Astrocyte of the cerebellum (primary cell): ENCODE measurements around the gene TOM1L2.
A peak's percentile ranks its signal among the peaks of the same experiment; 100 is the strongest.

Experiments
- DNase-seq: peaks from one replicate; pipeline ENCODE4 v3.0.0-alpha.2; 2011; ENCODE audit warnings: low read depth
- H3K4me3 ChIP-seq: 2 replicates; pipeline ENCODE4 v1.5.1; 2011; ENCODE audit warnings: mild to moderate bottlenecking, low read depth, low read length, moderate library complexity
- in situ Hi-C: cut with HindIII; loops from 2 replicates; pipeline ENCODE4 v1.10.0; 2017; ENCODE audit warnings: low sequenced_read_pairs
- TF ChIP-seq, protein P1 (sequence below): IDR thresholded peaks from 2 replicates; pipeline ENCODE4 v1.5.1; 2012; ENCODE audit warnings: low read length, low read depth, moderate library complexity, mild to moderate bottlenecking; ENCODE audit errors: missing control alignments

The TOM1L2 gene

DNA sequence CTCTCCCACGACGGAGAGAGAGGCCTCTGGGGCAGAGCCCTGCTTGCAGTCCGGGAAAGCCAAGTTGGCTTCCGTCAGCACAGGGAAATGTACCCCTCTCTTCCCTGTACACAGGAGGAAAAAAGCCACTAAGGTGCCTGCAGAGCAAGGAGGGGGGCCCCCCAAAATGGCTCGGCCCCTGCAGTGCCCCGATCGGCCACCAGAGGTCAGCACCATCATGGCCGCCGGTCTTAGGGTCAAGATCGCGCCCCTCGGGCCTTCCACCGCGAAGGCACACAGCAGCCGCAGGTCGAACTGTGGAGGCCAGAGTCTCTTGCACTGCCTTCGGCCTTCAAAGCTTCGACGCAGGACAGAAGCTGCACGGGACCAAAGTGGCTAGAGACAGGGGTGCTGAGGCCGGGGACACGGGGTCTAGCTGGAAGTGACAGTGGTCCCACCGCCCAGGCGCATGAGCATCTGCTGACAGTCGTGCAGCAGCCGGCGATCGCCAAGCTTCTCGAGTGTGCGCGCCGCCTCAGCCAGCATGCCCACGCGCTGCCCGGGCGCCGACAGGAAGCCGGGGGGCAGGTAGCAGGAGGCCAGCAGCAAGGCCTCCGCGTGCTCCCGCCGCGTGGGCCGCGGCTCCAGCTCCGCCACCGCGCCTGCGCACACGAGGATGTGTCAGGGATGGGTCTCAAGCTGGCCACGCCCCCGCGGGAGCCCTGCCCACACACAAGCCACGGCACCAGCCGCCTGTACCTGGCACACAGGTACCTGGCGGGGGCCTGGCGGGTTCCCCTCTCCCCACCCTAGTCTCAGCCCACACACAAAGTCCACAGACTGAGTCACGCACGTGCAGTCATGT is 159.8 kb downstream of the TOM1L2 start:
- TF ChIP-seq, protein P1, sequence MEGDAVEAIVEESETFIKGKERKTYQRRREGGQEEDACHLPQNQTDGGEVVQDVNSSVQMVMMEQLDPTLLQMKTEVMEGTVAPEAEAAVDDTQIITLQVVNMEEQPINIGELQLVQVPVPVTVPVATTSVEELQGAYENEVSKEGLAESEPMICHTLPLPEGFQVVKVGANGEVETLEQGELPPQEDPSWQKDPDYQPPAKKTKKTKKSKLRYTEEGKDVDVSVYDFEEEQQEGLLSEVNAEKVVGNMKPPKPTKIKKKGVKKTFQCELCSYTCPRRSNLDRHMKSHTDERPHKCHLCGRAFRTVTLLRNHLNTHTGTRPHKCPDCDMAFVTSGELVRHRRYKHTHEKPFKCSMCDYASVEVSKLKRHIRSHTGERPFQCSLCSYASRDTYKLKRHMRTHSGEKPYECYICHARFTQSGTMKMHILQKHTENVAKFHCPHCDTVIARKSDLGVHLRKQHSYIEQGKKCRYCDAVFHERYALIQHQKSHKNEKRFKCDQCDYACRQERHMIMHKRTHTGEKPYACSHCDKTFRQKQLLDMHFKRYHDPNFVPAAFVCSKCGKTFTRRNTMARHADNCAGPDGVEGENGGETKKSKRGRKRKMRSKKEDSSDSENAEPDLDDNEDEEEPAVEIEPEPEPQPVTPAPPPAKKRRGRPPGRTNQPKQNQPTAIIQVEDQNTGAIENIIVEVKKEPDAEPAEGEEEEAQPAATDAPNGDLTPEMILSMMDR = peak; percentile 96
- DNase-seq = no peak
- in situ Hi-C loops = no loop called here
- H3K4me3 ChIP-seq = no peak overlapping the region

DNA sequence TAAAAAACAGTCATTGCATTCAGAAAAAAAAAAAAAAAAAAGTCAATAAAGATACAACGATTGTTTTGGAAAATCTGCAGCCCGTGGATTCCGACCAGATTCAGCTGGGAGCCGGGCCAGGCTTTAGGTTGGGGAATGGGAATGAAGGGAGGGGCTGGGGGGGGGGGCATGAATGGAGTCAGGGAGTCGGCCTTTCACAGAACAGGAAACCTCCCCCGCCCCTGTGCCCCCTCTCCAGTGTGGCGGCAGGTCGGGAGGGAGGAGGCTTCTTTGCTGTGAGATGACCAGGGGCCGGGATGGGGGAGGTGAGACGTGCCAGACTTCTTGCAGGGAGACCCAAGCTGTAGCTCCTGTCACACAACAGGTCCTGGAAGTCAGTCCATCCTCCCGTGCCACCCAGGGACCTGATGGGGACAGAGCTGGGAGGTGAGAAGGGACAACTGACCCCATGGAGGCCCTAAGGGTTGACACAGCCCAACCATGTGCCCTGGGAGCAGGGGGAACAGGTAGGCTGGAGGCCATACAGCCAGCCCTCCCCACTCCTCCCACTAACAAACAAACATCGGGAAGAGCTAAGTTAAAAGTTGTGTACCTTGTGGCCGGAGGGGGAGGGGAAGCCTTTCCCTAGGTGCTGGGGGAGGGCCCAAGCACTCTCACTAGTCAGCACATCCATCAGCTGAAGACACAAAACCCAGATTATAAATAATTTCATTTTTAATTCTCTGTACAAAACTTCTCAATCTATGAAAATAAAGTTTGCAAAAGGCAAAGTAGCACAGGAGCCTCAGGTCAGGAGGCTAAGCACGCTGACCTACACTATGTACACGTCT is 160.6 kb downstream of the TOM1L2 start:
- in situ Hi-C loops = no loop called here
- no peak for DNase-seq

DNA sequence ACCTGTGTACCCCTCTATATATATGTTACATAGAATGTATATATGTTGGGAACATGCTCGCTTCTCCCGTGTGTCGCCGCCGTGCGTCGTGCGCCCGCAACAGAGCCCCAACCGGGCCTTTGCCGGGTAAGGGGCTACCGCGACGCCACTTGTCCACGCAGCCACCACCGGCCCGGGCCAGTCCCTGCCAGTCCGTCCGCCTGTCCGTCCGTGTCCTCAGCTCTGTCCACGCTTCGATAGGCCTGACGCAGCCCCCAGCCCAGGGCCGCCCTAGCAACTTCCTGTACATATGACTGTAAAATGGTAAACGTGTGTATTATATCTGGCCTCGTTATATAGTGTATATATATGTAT is 161.3 kb downstream of the TOM1L2 start:
- DNase-seq = no peak
- in situ Hi-C loops = no loop called here
- TF ChIP-seq, protein P1 = no peak
- H3K4me3 ChIP-seq = no peak overlapping the region

More for the DNA sequence above, 160.6 kb downstream of the TOM1L2 start:
- TF ChIP-seq, protein P1 = no peak
- no peak overlapping the region for H3K4me3 ChIP-seq

DNA sequence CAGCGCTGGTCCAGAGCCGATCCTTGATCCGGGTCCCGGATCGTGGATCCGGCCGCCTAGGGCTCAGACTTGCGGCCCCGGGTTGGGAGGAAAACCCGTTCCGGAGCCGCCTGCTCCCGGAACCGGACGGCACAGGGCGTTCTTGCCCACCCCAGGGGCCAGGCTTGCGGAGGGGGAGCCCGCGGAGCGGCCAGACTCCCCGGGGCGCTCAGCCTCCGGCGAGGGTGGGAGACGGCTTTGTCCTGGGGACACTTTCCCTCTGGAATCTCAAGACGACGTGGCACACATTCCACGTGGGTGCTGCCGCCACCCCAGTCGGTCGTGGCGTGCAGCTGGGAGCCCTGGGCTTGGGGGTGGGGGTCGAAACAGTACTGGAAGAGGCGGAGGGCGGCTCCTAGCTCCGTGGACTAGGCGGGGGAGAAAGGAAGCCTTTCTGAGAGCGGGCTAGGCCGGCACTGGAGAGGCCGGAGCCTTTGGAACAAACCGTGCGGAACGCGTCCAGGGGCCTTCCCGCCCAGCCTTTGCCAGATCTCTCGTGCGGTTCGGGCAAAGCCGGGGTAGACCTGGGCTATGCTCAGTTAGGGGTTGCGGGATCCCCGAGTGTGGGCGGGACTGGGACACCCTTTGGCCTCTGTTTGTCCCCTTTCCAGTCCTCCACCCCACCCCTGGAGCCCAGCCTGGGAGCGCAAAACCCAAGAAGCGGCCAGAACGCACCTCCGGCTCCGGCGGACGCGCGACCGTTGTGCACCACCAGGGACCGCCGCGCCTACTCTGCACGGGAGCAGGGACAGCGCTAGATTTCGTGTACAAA is 161.9 kb downstream of the TOM1L2 start:
- no peak for DNase-seq
- H3K4me3 ChIP-seq = no peak overlapping the region
- in situ Hi-C loops = no loop called here
- TF ChIP-seq, protein P1 = no peak

DNA sequence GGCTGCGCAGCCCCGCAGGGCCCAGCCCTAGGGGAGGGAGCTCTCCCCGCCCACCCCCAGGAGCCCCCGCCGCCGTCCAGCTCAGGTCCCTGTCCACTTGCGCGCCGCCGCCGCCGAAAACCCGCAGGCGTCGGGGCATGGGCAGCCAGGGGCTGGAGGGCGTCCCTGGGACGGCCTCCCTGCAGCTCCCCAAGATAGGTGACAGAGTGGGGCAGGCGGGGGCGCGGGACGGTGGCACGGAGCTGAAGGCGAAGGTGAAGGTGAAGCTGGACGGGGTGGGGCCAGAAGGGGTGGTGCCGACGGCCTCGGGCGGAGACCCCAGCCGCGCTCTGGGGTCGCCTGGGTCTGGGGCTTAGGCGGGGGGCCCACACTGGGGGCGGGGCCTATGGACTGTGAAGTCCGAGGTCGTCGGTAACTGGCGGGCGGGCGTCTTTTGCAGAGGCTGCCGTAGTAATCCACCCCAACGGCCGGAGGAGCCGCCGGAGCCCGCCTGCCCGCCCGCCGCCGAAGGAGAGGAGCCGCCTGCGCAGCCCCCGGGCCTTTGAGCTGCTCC is 162.6 kb downstream of the TOM1L2 start:
- TF ChIP-seq, protein P1 = no peak
- no peak for DNase-seq
- no peak overlapping the region for H3K4me3 ChIP-seq
- in situ Hi-C loops = no loop called here
